NCI-H524 treated with DMSO at 0.1 percent for 48 hours (cell line): ENCODE data around the gene SEMA5A.
A peak's percentile ranks its signal among the peaks of the same experiment; 100 is the strongest.

Source experiments
- DNase-seq: peaks from one replicate; lab custom pipeline; 2025; lab: John Stamatoyannopoulos, UW

Gene SEMA5A

DNA sequence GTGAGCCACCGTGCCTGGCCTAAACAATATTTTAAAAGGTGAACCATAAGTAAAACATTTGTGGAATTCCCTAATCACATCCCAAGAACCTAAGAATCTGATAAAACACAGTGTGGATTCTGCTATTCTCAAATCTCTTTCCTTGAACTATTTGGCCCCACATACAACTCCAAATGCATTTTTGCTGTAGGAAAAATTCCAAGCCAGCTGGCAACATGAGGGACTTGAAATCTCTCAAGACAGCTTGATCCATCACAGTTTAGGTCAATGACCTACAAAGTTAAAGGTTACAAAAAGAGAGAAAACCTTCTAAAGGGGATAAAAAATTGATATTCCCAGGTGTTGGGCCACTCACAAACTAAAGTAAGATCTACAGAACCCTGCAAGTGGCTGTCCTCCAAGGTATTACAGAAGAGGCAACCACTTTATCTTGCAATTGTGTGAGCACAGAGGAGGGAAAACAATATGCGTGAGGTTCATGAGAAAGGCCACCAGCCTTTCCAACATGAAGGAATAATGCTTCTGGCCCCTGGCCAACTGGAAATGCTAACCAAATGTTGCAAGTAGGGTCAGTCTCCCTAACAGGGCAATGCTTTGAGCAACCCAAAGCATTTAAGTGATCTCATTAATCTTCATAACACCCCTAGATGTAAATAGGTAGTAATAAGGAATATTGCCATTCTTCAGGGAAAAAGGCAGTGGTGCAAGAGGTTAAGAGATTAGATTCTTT, 221.4 kb downstream of the SEMA5A start:
- DNase-seq: no peak

DNA sequence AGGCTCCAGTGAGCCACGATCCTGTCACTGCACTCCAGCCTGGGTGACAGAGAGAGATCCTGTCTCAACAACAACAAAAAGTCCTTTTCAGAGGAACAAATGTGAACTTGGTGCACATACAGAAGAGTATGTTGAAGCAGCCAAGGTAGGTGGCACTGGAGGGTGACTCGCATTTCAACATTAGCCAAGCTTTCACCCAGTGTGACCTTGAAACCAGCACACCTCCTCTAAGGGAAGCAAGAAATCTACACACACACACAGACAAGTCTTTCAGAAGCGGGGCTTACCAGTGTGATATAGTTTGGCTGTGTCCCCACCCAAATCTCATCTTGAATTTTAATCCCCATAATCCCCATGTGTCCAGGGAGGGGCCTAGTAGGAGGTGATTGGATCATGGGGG, 225.2 kb downstream of the SEMA5A start:
- no peak for DNase-seq

DNA sequence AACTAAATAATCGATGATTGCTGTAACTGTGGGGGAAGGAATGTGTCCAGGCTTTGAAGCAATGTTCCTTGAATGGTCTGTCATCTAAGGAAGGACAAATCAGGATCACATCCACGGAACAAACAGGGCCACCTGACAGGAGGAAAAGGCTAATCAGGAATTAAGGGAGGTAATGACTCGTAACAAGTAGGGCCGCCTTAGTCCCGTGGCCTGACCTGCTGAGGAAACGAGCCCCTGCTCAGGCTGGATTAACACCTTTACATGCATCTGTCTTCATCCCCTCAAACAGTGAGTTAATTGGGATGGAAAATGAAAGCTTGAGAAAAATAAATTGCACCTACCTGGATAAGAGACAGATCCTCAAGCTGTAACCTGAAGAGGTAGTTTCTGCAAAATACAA, 227.8 kb downstream of the SEMA5A start:
- DNase-seq: no peak

DNA sequence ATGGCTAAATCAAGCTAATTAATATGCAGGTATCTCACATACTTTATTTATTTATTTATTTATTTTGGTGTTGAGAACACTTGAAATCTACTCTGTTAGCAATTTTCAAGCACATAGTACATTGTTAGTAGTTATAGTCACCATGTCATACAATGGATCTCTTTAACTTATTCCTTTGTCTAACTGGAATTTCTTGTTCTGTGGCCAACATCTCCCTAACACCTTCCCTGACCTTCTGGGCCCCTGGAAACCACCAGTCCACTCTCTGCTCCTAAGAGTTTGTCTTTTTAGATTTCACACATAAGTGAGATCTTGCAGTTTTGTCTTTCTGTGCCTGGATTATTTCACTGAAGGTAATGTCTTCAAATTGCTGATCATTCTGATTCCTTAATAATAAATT, 229.1 kb downstream of the SEMA5A start:
- DNase-seq: no peak

DNA sequence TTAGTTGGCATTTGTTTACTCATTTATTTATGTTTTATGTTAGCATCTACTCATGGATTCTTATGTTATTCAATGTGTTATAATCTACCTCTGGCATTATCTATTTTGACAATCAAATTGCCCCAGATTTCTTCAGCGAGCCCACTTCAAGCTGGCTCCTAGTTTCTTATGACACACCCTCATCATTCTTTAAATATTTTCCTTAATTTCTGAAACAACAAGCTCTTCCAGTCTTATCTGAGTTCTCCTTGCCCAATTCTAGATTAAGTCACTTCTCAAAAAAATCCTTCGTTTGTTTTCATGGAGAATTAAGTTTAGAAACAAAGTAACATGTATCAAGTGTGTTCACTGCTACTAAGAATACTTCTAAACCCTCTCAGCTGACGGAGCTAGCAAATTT, 229.8 kb downstream of the SEMA5A start:
- DNase-seq: no peak

DNA sequence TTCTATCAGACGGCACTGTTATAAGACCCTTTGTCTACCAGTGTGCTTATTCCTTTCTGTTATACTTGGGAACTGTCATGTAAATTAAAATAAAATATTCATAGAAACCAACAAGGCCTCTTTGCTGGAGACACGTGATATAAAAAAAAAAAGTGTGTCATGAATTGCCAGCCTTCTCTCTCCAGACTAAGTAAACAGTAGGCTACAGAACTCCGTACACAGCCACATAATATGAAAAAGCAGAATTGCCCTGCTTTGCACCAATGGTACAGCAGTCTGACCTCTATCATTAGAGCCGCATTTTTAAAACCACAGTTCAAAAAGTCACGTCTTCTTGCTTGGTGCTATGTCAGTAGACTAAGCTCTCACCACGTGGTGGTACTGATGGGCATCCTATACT, 231.3 kb downstream of the SEMA5A start:
- DNase-seq: no peak

DNA sequence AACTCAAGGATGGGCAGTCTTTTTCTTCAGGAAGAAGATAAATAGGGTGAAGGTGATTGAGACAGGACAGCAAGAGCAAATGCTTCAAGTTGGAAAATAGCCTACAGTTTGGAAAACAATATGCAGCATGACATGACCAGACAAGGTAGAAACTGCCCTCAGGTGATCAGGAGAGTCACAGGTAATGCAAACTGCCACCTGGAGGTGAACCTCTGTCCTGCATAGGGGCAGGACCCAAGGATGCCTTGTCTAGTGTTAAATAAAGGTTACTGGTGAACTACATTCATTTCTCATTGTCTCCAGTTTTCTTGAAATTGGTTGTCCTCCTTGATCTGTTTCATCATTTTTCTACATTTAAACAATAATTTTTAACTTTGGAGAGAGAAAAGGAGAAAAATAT, 232.1 kb downstream of the SEMA5A start:
- DNase-seq: no peak

DNA sequence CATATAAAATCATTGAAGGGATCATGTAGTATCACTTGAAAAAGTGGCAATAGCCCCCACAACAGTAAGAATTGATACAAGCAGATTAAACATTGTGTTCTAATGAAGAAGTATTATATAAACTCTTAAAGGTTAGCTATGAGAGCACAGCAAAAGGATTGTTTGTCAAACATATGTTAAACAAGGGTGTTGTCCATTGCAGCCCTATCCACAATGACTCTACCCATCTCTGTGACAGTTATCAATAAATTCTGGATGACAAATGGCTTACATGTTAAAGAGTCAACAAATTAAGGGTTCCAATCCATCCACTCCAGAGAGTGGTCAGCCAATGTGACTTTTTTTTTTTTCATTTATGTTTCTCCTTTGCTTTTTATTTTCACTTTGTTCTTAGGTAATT, 238.7 kb downstream of the SEMA5A start:
- no peak for DNase-seq

DNA sequence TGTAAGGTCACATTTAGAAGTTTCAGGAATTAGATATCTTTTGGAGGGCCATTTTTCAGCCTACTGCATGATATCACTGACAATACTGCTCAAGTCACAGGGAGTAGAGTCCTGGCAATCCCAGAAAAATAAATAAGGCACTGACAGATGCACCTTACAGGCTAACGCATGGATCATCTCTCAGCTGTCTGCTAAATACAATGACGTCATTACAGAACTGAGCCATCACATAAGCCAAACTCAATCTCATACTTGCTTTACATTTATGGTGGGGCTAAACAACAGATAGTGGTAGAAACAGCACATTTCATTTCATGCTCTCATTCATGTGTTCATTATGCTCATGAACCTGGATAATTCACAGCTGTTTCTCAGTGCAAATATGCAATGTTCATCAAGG, 243.7 kb downstream of the SEMA5A start:
- DNase-seq: no peak

DNA sequence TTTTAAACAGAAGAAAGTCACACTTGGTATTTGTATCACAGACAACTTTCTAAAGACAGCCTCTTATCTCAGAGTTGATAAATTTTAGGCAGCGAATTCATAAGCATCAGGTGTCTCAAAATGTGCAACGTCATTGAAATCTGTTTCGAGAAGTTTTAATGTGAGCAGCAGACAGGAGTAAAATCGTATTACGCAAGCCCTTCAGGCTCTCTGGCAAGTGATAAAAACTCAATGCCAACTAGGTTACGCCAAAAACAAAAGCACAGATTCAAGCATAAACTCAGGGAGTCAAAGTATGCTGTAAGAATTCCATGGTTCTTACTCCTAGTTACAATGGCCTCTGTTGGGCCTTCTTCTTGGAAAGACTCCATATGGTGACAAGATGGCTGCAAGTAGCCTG, 244.7 kb downstream of the SEMA5A start:
- DNase-seq: no peak

DNA sequence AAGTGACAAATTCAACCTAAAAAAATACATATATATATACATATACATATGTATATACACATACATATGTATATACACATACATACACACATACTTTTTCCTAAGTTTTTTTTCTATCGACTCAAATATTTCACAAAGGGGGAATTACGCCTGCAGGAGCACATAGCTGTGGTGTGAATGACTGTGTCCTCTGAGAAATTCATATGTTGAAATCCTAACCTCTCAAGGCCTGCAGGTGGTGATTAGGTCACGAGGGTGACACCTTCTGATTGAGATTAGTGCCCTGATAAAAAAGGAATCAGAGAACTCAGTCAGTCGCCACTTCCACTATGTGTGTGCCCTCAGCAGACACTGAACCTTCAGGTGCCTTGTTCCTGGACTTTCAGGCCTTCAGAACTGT, 248.7 kb downstream of the SEMA5A start:
- no peak for DNase-seq

DNA sequence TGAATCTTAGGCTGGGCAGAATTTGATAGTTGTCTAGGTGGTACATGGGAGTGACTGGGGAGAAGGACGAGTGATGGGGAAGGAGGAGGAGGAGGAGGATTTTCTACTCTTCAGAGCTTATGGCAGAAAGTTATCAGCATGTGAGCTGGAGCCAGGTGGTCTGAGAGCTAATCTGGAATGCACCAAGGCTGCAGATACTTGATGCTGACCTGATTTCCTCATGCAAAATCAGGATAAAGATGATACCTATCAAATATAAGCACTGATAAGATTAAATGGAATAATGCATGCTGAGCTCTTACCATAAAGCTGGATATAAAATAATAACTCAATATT, 250.4 kb downstream of the SEMA5A start:
- peak; percentile 4 for DNase-seq

DNA sequence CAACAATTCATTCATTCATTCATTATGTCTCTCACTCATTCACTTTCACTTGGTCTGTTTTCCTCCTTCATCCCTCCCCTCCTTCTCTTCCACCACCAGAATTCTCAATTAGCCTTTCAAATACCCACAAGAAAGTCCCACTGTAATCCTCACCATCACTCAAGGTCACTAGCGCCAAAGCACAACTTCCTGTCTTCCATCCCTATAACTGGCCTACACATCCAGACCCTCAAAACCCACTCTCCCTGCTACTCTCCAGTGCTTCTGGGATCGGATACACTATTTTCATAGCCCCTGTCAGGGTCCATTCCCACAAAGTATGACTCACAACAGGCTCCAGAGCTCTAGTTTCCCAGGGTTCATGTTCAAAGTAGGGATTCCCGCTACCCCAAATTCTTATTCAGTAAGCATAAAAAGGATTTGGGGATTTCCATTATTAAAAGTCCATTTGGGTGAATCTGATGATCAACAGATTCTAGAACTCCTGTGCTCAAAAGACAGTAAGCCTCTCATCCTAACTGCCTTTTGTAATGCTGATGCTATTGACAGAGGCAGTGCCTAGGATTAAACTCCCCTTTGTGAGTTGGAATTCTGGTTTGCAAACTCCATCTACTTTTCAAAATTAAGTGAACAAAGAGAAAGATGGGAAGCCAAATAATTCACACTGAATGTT, 250.9 kb downstream of the SEMA5A start:
- no peak for DNase-seq

DNA sequence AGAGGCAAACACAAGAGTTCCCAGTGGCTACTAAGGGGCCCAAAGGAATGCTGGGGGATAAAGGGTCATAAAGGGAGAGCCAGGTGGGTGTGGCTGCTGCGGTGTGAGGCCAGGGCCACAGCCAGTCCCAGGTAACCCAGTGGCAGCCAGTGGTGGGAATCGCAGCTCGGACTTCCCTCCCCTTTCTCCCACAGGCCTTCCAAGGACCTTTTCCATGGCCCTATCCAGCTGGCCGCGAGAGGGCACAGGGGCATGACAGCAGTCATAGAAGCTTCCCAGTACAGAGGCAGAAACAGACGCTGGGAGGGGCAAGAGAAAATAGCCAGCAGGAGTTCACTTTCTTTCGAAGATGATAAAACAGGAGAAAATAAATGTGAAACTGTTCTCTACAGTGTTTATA, 257.6 kb downstream of the SEMA5A start:
- no peak for DNase-seq

DNA sequence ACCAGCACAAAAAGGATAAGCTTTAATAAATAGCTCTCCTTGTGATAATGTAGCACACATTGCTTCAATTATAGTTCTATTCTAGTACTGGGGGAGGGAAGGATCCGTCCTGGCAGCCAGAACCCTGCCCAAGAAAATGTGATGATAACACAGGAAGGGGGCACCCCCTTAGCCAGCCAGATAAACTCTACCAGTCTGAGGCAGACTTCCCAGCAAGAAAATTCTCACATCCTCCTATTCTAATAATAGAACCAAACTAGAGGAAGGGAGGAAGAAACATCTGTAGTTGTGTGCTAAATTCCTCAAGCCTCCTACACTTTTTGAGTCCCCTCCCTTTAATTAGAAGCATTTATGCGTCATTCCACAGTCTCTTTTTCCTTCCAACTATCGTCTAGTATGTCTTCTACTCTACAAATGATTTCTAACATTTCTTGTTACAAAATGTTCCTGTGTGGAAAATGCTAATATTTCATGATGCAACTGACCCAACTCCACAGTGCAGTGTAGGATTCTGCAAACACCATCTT, 261.0 kb downstream of the SEMA5A start:
- no peak for DNase-seq

DNA sequence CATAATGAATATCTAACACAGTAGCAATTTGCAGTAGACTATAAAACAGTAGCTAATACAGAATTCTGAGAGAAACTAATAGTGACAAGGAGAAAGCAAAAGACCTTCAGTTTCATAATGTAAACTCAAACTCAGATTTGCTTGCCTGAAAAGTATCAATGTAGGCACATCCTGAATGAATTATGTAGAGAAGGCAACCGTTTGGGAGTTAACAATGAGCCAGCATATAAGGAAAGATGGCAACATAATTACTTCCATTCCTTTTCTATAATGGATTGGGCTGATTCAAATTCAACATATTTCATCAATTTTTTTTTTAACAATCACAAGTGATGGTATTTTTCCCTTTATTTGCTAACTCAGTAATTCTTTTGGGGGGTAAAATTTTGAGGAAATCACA, 261.6 kb downstream of the SEMA5A start:
- no peak for DNase-seq

DNA sequence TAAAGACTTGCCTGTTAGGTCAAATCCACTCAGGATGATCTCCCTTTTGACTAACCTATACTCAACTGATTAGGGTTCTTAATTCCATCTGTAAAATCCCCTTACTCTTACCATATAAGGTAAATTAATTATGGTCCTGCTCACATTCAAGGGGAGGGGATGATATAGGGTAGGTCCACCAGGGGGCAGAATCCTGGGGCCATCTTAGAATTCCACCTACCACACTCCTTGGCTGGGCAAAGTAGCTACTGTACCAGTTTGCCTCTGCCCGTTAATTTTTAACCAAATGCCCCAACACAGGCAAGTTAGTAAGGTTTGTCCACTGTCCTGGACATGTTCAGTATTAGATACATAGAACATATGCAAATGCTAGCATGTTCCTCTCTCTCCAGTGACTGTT, 262.4 kb downstream of the SEMA5A start:
- no peak for DNase-seq

DNA sequence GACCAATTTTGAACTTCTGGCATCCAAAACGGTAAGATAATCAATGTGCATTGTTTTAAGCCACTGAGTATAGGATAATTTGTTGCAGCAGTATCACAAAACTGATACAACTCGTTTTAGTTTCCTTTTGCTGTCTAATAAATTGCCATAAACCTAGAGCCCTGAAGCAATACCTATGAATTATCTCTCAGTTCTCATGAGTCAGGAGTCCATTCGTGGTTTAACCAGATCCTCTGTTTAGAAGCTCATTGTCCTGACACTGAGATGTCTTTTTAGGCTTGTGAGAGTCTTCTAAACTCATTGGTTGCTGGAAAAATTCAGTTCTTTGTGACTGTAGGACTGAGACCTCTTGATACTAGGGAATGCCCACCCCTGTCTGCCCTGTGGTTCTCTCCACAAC, 262.9 kb downstream of the SEMA5A start:
- DNase-seq: no peak

DNA sequence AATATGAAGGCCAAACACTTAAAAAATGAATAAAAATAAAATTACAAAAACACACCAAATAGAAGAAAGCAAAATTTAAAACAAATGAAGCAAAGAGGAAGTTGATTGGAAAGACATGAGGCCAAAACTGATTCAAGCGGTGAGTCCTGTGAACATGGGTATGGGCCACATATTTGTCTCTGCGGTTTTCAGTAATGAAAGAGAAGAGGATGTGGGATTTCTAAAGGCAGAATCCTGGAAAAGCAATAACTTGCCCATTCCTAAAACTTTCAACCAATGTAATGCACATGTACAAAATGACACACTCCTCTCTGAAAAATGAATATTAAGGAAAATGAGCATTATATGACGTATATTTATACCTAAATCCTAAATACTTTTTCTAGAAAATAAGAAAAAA, 263.7 kb downstream of the SEMA5A start:
- DNase-seq: no peak

DNA sequence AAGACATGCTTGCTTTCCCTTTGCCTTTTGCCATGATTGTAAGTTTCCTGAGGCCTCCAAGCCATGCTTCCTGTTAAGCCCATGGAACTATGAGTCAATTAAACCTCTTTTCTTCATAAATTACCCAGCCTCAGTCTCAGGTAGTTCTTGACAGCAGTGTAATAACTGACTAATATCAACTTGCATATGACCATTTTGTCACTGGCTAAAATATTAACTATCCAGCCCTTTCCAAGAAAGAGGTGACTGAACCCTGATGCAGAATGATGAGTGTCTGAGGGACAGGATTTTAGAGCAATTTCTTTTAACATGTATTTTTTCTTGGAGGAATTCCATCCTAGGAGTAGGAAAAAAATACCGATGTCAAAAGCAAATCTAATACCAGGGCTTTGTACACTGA, 266.1 kb downstream of the SEMA5A start:
- DNase-seq: no peak

DNA sequence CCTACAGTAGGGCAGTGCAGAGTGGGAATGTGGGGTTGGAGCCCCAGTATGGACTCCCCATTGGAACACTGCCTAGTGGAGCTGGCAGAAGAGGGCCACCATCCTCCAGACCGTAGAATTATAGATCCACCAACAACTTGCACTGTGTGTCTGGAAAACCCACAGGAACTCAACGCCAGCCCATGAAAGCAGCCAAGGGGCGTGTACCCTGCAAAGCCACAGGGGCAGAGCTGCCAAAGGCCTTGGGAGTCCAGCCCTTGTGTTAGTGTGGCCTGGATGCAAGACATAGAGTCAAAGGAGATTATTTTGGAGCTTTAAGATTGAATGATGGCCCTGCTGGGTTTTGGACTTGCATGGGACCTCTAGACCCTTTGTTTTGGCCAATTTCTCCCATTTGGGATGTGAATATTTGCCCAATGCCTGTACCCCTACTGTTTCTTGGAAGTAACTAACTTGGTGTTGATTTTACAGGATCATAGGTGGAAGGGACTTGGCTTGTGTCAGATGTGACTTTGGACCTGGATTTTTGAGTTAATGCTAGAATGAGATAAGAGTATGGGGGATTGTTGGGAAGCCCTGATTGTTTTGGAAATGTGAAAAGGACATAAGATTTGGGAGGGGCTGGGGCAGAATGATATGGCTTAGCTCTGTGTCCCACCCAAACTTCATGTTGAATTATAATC, 266.8 kb downstream of the SEMA5A start:
- DNase-seq: no peak

DNA sequence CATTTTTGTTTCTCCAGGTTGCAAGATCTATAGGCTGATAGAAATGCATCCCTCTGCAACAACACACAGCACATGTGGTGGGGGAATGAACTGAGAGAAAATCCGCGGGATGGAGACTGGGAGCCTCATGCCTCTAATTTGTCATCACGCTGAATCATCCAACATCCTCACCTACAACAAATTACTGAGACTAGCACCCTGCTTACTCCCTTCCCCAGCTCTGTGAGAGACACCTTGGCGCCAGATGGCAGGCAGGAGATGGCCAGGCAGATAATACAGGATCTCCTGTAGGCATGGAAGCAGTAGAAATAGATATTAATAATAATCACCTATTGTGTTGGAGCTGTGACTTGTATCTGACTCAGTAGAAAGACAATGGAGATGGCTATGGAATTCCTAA, 276.9 kb downstream of the SEMA5A start:
- no peak for DNase-seq

DNA sequence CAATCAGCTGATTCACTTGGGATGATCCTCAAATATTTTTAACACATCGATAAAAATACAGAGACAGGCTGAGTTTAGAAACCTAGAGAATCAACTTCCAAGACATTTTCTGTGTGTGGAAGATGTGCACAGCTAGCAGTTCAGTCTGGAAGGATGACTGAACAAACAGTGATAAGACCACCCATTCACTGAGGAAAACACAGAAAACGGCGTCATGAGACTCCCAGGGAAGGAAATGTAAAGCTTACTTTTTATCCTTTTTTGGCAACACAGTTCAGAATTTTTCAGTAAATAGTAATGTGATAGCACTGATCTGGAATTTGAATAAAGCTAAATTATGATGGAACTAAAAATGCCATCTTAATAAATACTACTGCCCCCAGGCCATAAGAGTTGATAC, 277.6 kb downstream of the SEMA5A start:
- DNase-seq: no peak
